Measurements from ENCODE around the gene FAM89B.
A peak's percentile ranks its signal among the peaks of the same experiment; 100 is the strongest.

Gene FAM89B

DNA sequence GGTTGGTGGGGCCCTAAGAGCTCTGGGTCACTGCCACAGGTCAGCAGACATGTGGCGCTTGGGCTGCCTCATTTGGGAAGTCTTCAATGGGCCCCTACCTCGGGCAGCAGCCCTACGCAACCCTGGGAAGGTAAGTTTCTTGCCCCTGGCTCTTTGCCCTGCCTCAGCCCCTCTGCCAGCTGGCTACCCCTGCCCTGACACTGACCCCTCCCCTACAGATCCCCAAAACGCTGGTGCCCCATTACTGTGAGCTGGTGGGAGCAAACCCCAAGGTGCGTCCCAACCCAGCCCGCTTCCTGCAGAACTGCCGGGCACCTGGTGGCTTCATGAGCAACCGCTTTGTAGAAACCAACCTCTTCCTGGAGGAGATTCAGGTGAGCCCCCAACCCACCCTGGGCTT lies 45.6 kb upstream of the FAM89B start:
- peak overlapping the region; percentile 86 for H3K4me3 ChIP-seq (ENCODE audit: low read depth, low read length)
- TF ChIP-seq, protein P1, sequence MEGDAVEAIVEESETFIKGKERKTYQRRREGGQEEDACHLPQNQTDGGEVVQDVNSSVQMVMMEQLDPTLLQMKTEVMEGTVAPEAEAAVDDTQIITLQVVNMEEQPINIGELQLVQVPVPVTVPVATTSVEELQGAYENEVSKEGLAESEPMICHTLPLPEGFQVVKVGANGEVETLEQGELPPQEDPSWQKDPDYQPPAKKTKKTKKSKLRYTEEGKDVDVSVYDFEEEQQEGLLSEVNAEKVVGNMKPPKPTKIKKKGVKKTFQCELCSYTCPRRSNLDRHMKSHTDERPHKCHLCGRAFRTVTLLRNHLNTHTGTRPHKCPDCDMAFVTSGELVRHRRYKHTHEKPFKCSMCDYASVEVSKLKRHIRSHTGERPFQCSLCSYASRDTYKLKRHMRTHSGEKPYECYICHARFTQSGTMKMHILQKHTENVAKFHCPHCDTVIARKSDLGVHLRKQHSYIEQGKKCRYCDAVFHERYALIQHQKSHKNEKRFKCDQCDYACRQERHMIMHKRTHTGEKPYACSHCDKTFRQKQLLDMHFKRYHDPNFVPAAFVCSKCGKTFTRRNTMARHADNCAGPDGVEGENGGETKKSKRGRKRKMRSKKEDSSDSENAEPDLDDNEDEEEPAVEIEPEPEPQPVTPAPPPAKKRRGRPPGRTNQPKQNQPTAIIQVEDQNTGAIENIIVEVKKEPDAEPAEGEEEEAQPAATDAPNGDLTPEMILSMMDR (conservative IDR thresholded peaks at IDR 0.05; ENCODE audit: low read depth, low read length), result no peak

DNA sequence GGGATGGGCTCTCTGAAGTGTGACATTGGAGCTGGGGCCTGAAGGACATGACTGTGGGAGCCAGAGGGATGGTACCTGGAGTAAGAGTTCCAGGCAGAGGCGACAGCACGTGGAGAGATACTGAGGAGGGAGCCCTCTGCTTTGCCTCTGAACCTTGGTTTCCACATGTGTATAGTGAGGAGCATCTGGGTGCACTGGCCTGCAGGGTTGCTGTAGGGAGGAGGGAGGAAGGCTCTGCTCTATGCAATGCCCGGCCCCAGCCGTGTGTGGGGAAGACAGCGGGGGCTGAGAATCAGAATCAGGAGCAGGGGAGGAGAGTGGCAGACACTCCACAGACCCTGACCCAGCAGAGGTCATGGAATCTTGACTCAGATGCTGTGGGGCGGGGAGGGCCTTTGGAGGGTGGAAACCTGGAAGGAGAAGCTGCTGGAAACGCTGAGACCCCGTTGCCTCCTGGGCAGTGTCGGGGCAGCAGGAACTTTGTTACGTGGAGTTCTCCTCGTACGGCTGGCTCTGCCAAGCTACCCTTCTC lies 43.5 kb upstream of the FAM89B start:
- DNase-seq (ENCODE audit: low read depth), result no peak
- TF ChIP-seq, protein P1 (conservative IDR thresholded peaks at IDR 0.05; ENCODE audit: low read depth, low read length), result no peak
- no peak overlapping the region for H3K4me3 ChIP-seq (ENCODE audit: low read depth, low read length)

More for the DNA sequence above, 45.6 kb upstream of the FAM89B start:
- DNase-seq (ENCODE audit: low read depth), result no peak

DNA sequence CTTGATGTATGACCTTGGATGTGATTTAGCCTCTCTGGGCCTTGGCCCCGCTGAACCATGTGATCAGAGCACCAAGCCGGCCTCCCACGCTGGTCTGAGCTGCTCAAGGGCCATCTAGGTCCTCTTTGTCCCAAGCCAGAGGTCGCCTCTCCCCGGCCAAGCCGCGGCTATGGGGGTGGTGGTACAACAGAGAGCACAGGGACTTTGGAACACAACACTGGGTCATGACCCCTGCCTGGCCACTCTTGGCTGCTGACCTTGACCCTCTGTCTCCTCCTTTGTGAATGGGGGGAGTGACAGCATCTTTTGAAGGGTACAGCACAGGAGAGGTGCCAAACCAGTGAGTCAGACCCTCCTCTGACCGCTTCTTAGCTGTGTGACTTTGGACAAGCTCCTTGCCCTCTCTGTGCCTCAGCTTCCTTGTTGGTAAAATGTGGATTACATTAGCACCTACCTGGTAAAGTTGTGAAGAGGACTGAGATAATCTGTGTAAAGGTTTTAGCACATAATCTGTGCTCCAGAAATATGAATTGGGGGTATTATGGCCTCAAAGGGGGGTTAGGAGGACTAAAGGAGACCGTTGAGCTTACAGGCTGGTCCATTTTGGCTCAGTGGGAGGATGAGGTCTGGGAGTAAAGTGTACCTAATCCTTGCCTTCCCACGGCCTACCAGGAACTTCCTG lies 42.7 kb upstream of the FAM89B start:
- H3K4me3 ChIP-seq (ENCODE audit: low read depth, low read length), result no peak overlapping the region
- no peak for DNase-seq (ENCODE audit: low read depth)
- TF ChIP-seq, protein P1 (conservative IDR thresholded peaks at IDR 0.05; ENCODE audit: low read depth, low read length), result no peak

DNA sequence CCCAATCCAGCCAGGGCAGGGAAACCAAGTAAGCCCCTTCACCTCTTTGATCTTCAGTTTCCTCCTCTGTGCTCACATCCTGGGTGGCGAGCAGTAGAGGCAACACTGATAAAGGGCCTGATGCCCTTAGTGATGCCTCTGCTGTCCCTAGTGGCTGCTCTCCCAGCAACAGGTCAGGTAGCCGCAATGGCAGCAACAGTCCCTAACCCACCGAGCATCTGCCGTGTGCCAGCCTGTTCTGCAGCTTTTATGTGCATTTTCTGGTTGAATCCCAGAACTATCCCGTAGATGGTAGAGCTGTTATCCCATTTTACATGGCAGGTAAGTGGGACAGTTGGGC lies 42.2 kb upstream of the FAM89B start:
- TF ChIP-seq, protein P1 (conservative IDR thresholded peaks at IDR 0.05; ENCODE audit: low read depth, low read length), result peak; percentile 46
- no peak overlapping the region for H3K4me3 ChIP-seq (ENCODE audit: low read depth, low read length)
- no peak for DNase-seq (ENCODE audit: low read depth)

DNA sequence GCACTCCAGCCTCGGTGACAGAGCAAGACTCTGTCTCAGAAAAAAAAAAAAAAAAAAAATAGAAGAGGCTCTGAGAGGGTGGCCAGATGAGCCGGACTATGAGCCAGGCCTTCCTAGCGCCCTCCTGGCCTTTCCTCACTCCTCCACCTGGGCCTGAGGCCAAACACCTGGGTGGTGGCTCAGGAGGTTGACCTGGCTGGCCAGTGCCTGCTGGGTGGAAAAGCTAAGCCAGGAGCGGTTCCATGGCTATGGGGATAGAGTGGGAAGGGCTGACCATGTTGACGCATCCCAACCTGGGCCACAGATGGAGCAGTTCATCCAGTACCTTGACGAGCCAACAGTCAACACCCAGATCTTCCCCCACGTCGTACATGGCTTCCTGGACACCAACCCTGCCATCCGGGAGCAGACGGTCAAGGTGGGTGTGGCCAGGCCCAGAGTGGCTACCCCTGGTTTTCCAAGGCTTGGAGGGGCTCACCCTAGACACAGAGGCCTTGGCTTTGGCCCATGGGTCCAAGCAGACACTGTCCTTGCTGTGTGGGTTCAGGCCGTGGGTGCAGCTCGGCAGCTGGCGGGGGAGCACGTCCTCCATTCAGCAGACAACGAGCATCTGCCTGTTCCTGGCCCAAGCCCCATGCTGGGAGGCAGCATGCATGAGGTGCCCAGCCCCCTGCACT lies 39.8 kb upstream of the FAM89B start:
- TF ChIP-seq, protein P1 (conservative IDR thresholded peaks at IDR 0.05; ENCODE audit: low read depth, low read length), result no peak
- H3K4me3 ChIP-seq (ENCODE audit: low read depth, low read length), result no peak overlapping the region
- no peak for DNase-seq (ENCODE audit: low read depth)

DNA sequence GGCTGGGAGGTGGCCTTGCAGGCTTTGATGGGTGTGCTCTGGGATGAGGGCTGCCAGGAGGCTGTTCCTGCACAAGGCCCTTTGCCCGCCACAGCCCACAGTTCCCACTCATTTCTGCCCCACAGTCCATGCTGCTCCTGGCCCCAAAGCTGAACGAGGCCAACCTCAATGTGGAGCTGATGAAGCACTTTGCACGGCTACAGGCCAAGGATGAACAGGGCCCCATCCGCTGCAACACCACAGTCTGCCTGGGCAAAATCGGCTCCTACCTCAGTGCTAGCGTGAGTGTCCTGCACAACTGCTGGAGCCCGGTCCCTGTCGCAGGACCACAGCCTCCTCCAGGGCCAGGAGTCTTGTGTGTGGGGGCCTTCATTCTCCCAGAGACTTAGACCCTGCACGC lies 37.2 kb upstream of the FAM89B start:
- TF ChIP-seq, protein P1 (conservative IDR thresholded peaks at IDR 0.05; ENCODE audit: low read depth, low read length), result no peak
- DNase-seq (ENCODE audit: low read depth), result no peak
- H3K4me3 ChIP-seq (ENCODE audit: low read depth, low read length), result no peak overlapping the region

All from choroid plexus epithelial cell (primary cell).